WTC11 (cell line): Measurements from ENCODE around the gene CCDC178. TPM values are rescaled to one million over a fixed set of nuclear protein-coding genes. Genes with fewer than 3 reads are reported as not detected.

ENCODE experiments used
- ATAC-seq: fragments of 200-7000 bp; cut with Tn5 transposase; 2 replicates; pipeline ENCODE4 v1.10.0; 2021; ENCODE audit warnings: mild to moderate bottlenecking, moderate library complexity
- CTCF ChIA-PET: fragments of 300-600 bp; sonication (Branson Sonifier 250); formaldehyde crosslinking; loops from one replicate; lab custom pipeline; 2021; ENCODE audit warnings: antibody characterized with exemption; lab: Charles Lee
- POLR2A ChIA-PET: fragments of 350-600 bp; sonication (Branson Sonifier 250); formaldehyde crosslinking; loops from one replicate; lab custom pipeline; 2021; ENCODE audit warnings: antibody characterized with exemption; lab: Charles Lee
- DNase-seq: peaks from one replicate; pipeline ENCODE4 v3.0.0; 2021; ENCODE audit warnings: low spot score
- H3K27ac Mint-ChIP-seq: 2 replicates; pipeline ENCODE4 v1.8.0; 2021; ENCODE audit warnings: mixed read lengths
- H3K27me3 Mint-ChIP-seq: 2 replicates; pipeline ENCODE4 v1.8.0; 2021; ENCODE audit warnings: low read depth, mild to moderate bottlenecking, moderate library complexity, mixed read lengths
- H3K36me3 Mint-ChIP-seq: 2 replicates; pipeline ENCODE4 v1.8.0; 2021; ENCODE audit warnings: mixed read lengths
- H3K4me1 Mint-ChIP-seq: 2 replicates; pipeline ENCODE4 v1.8.0; 2022; ENCODE audit warnings: mixed read lengths
- H3K4me3 Mint-ChIP-seq: 2 replicates; pipeline ENCODE4 v1.8.0; 2021; ENCODE audit warnings: mild to moderate bottlenecking, moderate library complexity, mixed read lengths
- H3K9me3 Mint-ChIP-seq: 2 replicates; pipeline ENCODE4 v1.8.0; 2021; ENCODE audit warnings: mixed read lengths
- AR ChIP-seq: fragments of 250-450 bp; sonication (Bioruptor Pico); IDR thresholded peaks from 2 replicates; pipeline ENCODE4 v1.9.0; 2021; ENCODE audit warnings: mild to moderate bottlenecking
- ATF2 ChIP-seq: sonication (generic); formaldehyde crosslinking; IDR thresholded peaks from 2 replicates; pipeline ENCODE4 v1.8.1; 2022; ENCODE audit warnings: low read depth, missing genetic modification reagents, borderline replicate concordance
- E2F1 ChIP-seq: sonication (generic); formaldehyde crosslinking; IDR thresholded peaks from 2 replicates; pipeline ENCODE4 v1.8.0; 2022; ENCODE audit warnings: mild to moderate bottlenecking, missing genetic modification reagents
- E2F4 ChIP-seq: sonication (generic); formaldehyde crosslinking; IDR thresholded peaks from 2 replicates; pipeline ENCODE4 v1.8.1; 2022; ENCODE audit warnings: low read depth, mild to moderate bottlenecking, moderate library complexity, missing genetic modification reagents, borderline replicate concordance
- ELF4 ChIP-seq: sonication (generic); formaldehyde crosslinking; IDR thresholded peaks from 2 replicates; pipeline ENCODE4 v1.8.1; 2022; ENCODE audit warnings: low read depth, mild to moderate bottlenecking, moderate library complexity, missing genetic modification reagents
- EMX1 ChIP-seq: fragments of 250-450 bp; sonication (Bioruptor Pico); IDR thresholded peaks from 2 replicates; pipeline ENCODE4 v1.8.0; 2021; ENCODE audit warnings: mild to moderate bottlenecking
- ESRRA ChIP-seq: sonication (generic); formaldehyde crosslinking; IDR thresholded peaks from 2 replicates; pipeline ENCODE4 v1.8.1; 2022; ENCODE audit warnings: mild to moderate bottlenecking, missing genetic modification reagents, borderline replicate concordance
- GABPB1 ChIP-seq: sonication (generic); formaldehyde crosslinking; IDR thresholded peaks from 2 replicates; pipeline ENCODE4 v1.8.1; 2023; ENCODE audit warnings: mild to moderate bottlenecking, missing genetic modification reagents
- GTF2I ChIP-seq: fragments of 250-450 bp; sonication (Bioruptor Pico); conservative IDR thresholded peaks from 2 replicates; pipeline ENCODE4 v1.4.0; 2021; ENCODE audit warnings: mild to moderate bottlenecking
- MAX ChIP-seq: sonication (generic); formaldehyde crosslinking; IDR thresholded peaks from 2 replicates; pipeline ENCODE4 v1.8.0; 2022; ENCODE audit warnings: mild to moderate bottlenecking, missing genetic modification reagents
- MLX ChIP-seq: sonication (generic); formaldehyde crosslinking; IDR thresholded peaks from 2 replicates; pipeline ENCODE4 v1.8.1; 2023; ENCODE audit warnings: mild to moderate bottlenecking, missing genetic modification reagents, moderate library complexity
- NFATC4 ChIP-seq: fragments of 250-450 bp; sonication (Bioruptor Pico); IDR thresholded peaks from 2 replicates; pipeline ENCODE4 v1.9.0; 2021; ENCODE audit warnings: mild to moderate bottlenecking
- NFYB ChIP-seq: sonication (generic); formaldehyde crosslinking; conservative IDR thresholded peaks from 2 replicates; pipeline ENCODE4 v1.8.0; 2022; ENCODE audit warnings: low read depth, missing genetic modification reagents
- PREB ChIP-seq: sonication (generic); formaldehyde crosslinking; IDR thresholded peaks from 2 replicates; pipeline ENCODE4 v1.8.1; 2022; ENCODE audit warnings: mild to moderate bottlenecking, missing genetic modification reagents, moderate library complexity, borderline replicate concordance
- SP1 ChIP-seq: sonication (generic); formaldehyde crosslinking; conservative IDR thresholded peaks from 2 replicates; pipeline ENCODE4 v1.8.1; 2022; ENCODE audit warnings: missing genetic modification reagents
- TEAD1 ChIP-seq: sonication (generic); formaldehyde crosslinking; IDR thresholded peaks from 2 replicates; pipeline ENCODE4 v1.8.0; 2022; ENCODE audit warnings: mild to moderate bottlenecking, missing genetic modification reagents
- ZBTB21 ChIP-seq: sonication (generic); formaldehyde crosslinking; IDR thresholded peaks from 2 replicates; pipeline ENCODE4 v1.8.1; 2023; ENCODE audit warnings: mild to moderate bottlenecking, missing genetic modification reagents, borderline replicate concordance
- ZNF138 ChIP-seq: sonication (generic); formaldehyde crosslinking; conservative IDR thresholded peaks from 2 replicates; pipeline ENCODE4 v1.8.1; 2022; ENCODE audit warnings: mild to moderate bottlenecking, moderate library complexity, missing genetic modification reagents
- ZNF263 ChIP-seq: sonication (generic); formaldehyde crosslinking; IDR thresholded peaks from 2 replicates; pipeline ENCODE4 v1.8.1; 2022; ENCODE audit warnings: low read depth, mild to moderate bottlenecking, moderate library complexity, missing genetic modification reagents
- ZNF423 ChIP-seq: fragments of 250-450 bp; sonication (Bioruptor Pico); IDR thresholded peaks from 2 replicates; pipeline ENCODE4 v2.1.2; 2022; ENCODE audit warnings: mild to moderate bottlenecking, moderate library complexity
- ZNF425 ChIP-seq: fragments of 250-450 bp; sonication (Bioruptor Pico); conservative IDR thresholded peaks from 2 replicates; pipeline ENCODE4 v1.9.0; 2021; ENCODE audit warnings: mild to moderate bottlenecking
- ZNF512 ChIP-seq: sonication (generic); formaldehyde crosslinking; IDR thresholded peaks from 2 replicates; pipeline ENCODE4 v1.8.1; 2022; ENCODE audit warnings: missing genetic modification reagents, borderline replicate concordance
- ZNF671 ChIP-seq: fragments of 250-450 bp; sonication (Bioruptor Pico); IDR thresholded peaks from 2 replicates; pipeline ENCODE4 v1.8.0; 2021; ENCODE audit warnings: mild to moderate bottlenecking
- total RNA-seq: library from RNA; stranded (reverse); gene quantifications from 3 replicates; pipeline ENCODE4 v1.2.3, GENCODE V29; 2021

Gene CCDC178
- total RNA-seq, 1 experiment from 2014 or later, result 0.20 TPM

GRCh38 chr18:33052886-33053285 is 387.6 kb downstream of the CCDC178 start (continued):
- TF ChIP-seq E2F1 (CRISPR knock-in tag), result no peak
- TF ChIP-seq E2F4, result no peak
- no peak for TF ChIP-seq NFYB (CRISPR knock-in tag)
- no peak for TF ChIP-seq ZBTB21 (CRISPR knock-in tag)

- H3K4me3 Mint-ChIP-seq, result no peak overlapping the region
- no peaks in the 10 kb centered on the region for H3K9me3 Mint-ChIP-seq
- TF ChIP-seq ZNF263 (no peak), EMX1 (CRISPR knock-in tag) (no peak), ZNF425 (no peak), ATF2 (CRISPR knock-in tag) (no peak), ZNF423 (CRISPR knock-in tag) (no peak), MLX (no peak), GTF2I (no peak), ESRRA (CRISPR knock-in tag) (no peak), ZNF671 (no peak), TEAD1 (CRISPR knock-in tag) (no peak), ZNF512 (no peak), PREB (no peak), AR (no peak), ZNF138 (no peak), MAX (CRISPR knock-in tag) (no peak), GABPB1 (no peak), ELF4 (CRISPR knock-in tag) (no peak), NFATC4 (CRISPR knock-in tag) (no peak), SP1 (CRISPR knock-in tag) (no peak)
- no peak overlapping the region for H3K27ac Mint-ChIP-seq
- DNase-seq (no peak), ATAC-seq (no peak)
- no peaks in the 10 kb centered on the region for H3K36me3 Mint-ChIP-seq
- ChIA-PET POLR2A (no interaction called here), CTCF (no interaction called here)
- no peaks in the 10 kb centered on the region for H3K4me1 Mint-ChIP-seq
- no peaks in the 10 kb centered on the region for H3K27me3 Mint-ChIP-seq
Observed at GRCh38 chr18:33051407-33051806, 389.1 kb downstream of the CCDC178 start.
